GM12872 (cell line): ENCODE measurements around the gene ASS1.

ENCODE experiments used
- TF ChIP-seq, protein P1 (sequence below): IDR thresholded peaks from 3 replicates; pipeline ENCODE4 v1.5.1; 2011; ENCODE audit warnings: low read depth, mild to moderate bottlenecking, low read length, moderate library complexity; ENCODE audit not compliant: insufficient read depth

The ASS1 gene

DNA sequence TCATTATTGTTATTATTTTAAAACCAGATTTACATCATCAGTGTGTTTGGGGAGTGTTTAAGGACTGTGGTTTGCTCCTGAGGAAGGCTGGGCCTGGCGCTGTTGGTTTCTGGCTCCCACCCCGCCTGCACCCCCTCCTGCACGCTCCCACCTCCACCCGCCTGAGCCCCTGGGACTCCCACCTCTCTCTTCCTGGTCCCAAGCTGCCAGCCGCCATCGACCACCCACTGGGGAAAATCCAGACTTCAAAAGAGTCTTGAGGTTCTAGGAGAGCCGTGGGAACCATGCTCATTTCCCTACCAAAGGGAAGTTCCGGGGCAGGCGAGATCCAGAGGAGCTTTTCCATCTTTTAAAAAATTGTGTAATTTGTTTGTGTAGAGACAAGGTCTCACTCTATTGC, 99.6 kb downstream of the ASS1 start:
- TF ChIP-seq, protein P1, sequence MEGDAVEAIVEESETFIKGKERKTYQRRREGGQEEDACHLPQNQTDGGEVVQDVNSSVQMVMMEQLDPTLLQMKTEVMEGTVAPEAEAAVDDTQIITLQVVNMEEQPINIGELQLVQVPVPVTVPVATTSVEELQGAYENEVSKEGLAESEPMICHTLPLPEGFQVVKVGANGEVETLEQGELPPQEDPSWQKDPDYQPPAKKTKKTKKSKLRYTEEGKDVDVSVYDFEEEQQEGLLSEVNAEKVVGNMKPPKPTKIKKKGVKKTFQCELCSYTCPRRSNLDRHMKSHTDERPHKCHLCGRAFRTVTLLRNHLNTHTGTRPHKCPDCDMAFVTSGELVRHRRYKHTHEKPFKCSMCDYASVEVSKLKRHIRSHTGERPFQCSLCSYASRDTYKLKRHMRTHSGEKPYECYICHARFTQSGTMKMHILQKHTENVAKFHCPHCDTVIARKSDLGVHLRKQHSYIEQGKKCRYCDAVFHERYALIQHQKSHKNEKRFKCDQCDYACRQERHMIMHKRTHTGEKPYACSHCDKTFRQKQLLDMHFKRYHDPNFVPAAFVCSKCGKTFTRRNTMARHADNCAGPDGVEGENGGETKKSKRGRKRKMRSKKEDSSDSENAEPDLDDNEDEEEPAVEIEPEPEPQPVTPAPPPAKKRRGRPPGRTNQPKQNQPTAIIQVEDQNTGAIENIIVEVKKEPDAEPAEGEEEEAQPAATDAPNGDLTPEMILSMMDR: no peak

DNA sequence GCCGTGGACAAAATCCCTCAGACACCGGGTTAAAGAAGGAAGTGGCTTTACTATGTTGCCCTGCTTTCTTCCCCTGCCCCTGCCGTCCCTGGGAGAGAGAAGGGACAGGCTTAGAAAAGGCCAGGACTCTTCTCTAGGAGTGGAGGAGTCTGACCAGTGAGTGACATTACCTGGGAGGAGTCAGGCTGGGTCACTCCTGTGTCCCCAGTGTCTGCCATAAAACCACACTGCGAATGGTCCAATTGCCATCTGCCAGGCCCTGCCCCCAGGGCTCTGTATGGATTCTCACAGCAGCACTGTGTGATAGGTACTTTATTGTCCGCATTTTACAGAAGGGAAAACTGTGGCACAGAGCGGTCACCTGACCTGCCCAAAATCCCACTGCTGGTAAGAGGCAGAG, 103.3 kb downstream of the ASS1 start:
- TF ChIP-seq, protein P1: no peak

DNA sequence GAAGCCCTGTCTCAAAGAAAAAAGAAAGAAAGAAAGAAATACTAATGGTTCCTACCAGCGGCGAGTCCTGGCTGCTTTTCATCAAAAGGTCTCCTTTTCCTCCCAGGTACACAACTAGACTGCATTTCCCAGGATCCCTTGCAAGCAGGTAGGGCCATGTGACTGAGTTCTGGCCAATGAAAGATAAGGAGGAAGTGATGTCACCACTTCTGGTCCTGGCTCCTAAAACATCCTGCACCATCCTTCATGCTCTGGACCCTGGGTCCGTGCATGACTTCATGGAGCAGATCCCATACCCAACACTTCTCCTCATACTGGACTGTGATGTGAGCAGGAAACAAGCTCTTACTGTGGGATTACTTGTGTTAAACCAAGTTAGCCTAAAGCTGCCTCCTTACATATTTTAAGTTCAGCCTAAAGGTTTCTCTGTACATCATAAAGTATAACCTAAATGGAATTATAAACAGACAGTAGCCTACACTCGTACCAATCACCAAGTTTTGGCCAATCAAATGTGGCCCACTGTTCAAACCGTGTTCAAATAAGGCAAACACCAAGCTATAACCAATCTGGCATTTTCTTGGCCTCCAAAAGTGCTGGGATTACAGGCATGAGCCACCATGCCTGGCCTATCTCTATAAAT, 104.5 kb downstream of the ASS1 start:
- TF ChIP-seq, protein P1: no peak
